GM12878 (cell line): ENCODE measurements around the gene LENG9. TPM values are rescaled to one million over a fixed set of nuclear protein-coding genes. Genes with fewer than 3 reads are reported as not detected.

ENCODE experiments used
- ATAC-seq: fragments of 200-7000 bp; cut with Tn5 transposase; 3 replicates; pipeline ENCODE4 v1.9.1; 2020; ENCODE audit warnings: mild to moderate bottlenecking, moderate library complexity
- BruUV-seq: library from RNA; stranded (reverse); fragments of 400-500 nt; replicated peaks from 2 replicates; lab custom pipeline; 2021; lab: Mats Ljungman, UMichigan
- CTCF ChIA-PET: fragments of 300-600 bp; sonication (Branson Sonifier 250); formaldehyde crosslinking; extraction: SDS; loops from one replicate; lab custom pipeline; 2021; ENCODE audit warnings: inconsistent platforms; lab: Yijun Ruan, JAX
- POLR2A ChIA-PET: fragments of 350-600 bp; formaldehyde crosslinking; extraction: SDS; loops from one replicate; lab custom pipeline; 2021; ENCODE audit warnings: inconsistent platforms; lab: Charles Lee
- RAD21 ChIA-PET: fragments of 300-600 bp; sonication (Branson Sonifier 250); formaldehyde crosslinking; loops from one replicate; lab custom pipeline; 2023; ENCODE audit warnings: antibody characterized with exemption; ENCODE audit not compliant: unreplicated experiment; lab: Charles Lee
- SMC1A ChIA-PET: fragments of 300-600 bp; sonication (Branson Sonifier 250); formaldehyde crosslinking; loops from one replicate; lab custom pipeline; 2023; ENCODE audit not compliant: unreplicated experiment, uncharacterized antibody; lab: Charles Lee
- DNase-seq: peaks from one replicate; pipeline ENCODE4 v3.0.0-alpha.2; 2011; ENCODE audit warnings: low read depth, low spot score
- FAIRE-seq: peaks from 3 replicates; lab custom pipeline; 2011; peaks lifted over from hg19 to GRCh38; lab: Jason Lieb, UNC
- H2AFZ ChIP-seq: 2 replicates; pipeline ENCODE4 v1.6.0; 2011; ENCODE audit warnings: low read depth, low read length, control low read depth; ENCODE audit not compliant: control insufficient read depth
- H3K27ac ChIP-seq: 2 replicates; pipeline ENCODE4 v1.5.1; 2011; ENCODE audit warnings: control low read depth; ENCODE audit not compliant: control insufficient read depth, insufficient read depth
- H3K27me3 ChIP-seq, 2 experiments: replicated peaks in 1 of 2; 2 replicates each; pipeline versions ENCODE4 v1.6.0 to v1.6.1; 2011; ENCODE audit warnings: low read length in 1 of 2; ENCODE audit not compliant: control insufficient read depth in 2 of 2, insufficient read depth in 2 of 2
- H3K36me3 ChIP-seq, 2 experiments: 2 replicates each; pipeline ENCODE4 v1.5.1; 2011; ENCODE audit warnings: low read length in 1 of 2; ENCODE audit not compliant: control insufficient read depth in 2 of 2, insufficient read depth in 2 of 2
- H3K4me1 ChIP-seq: 2 replicates; pipeline ENCODE4 v1.6.1; 2011; ENCODE audit warnings: mild to moderate bottlenecking, low read length, moderate library complexity, mixed read lengths; ENCODE audit not compliant: control insufficient read depth, insufficient read depth
- H3K4me2 ChIP-seq: 2 replicates; pipeline ENCODE4 v1.6.0; 2011; ENCODE audit warnings: control low read depth; ENCODE audit not compliant: control insufficient read depth, insufficient read depth
- H3K4me3 ChIP-seq: fragments of 200-600 bp; sonication (generic); 2 replicates; pipeline ENCODE4 v1.5.1; 2016
- H3K79me2 ChIP-seq: 2 replicates; pipeline ENCODE4 v1.6.0; 2011; ENCODE audit warnings: low read length; ENCODE audit not compliant: control insufficient read depth, insufficient read depth
- H3K9ac ChIP-seq: 2 replicates; pipeline ENCODE4 v1.8.0; 2011; ENCODE audit warnings: low read length, control low read depth, mixed read lengths; ENCODE audit not compliant: control insufficient read depth, insufficient read depth
- H3K9me3 ChIP-seq: replicated peaks from 3 replicates; pipeline ENCODE4 v1.5.1; 2011; ENCODE audit warnings: mild to moderate bottlenecking, low read length; ENCODE audit not compliant: control insufficient read depth, insufficient read depth
- H4K20me1 ChIP-seq: 2 replicates; pipeline ENCODE4 v1.6.0; 2011; ENCODE audit not compliant: control insufficient read depth, insufficient read depth
- ATF3 ChIP-seq: IDR thresholded peaks from 2 replicates; pipeline ENCODE4 v1.6.1; 2011; ENCODE audit warnings: low read depth, mild to moderate bottlenecking, low read length, moderate library complexity, borderline replicate concordance; ENCODE audit errors: extremely low read depth
- CREB1 ChIP-seq: IDR thresholded peaks from 2 replicates; pipeline ENCODE4 v1.6.1; 2012; ENCODE audit warnings: low read depth, mild to moderate bottlenecking, inconsistent platforms
- HDGF ChIP-seq: fragments of 450-650 bp; IDR thresholded peaks from 2 replicates; pipeline ENCODE4 v1.6.1; 2016; ENCODE audit warnings: antibody characterized with exemption
- IKZF1 ChIP-seq: fragments of 450-650 bp; conservative IDR thresholded peaks from 2 replicates; pipeline ENCODE4 v1.6.1; 2017; ENCODE audit warnings: antibody characterized with exemption, mild to moderate bottlenecking
- JUNB ChIP-seq: IDR thresholded peaks from 2 replicates; pipeline ENCODE4 v1.6.1; 2016; ENCODE audit warnings: antibody characterized with exemption, mild to moderate bottlenecking
- MEF2B ChIP-seq: fragments of 450-650 bp; IDR thresholded peaks from 2 replicates; pipeline ENCODE4 v1.6.1; 2018; ENCODE audit warnings: mild to moderate bottlenecking, moderate library complexity; ENCODE audit not compliant: partially characterized antibody, poor library complexity, severe bottlenecking
- MXI1 ChIP-seq: fragments of 150-350 bp; IDR thresholded peaks from 2 replicates; pipeline ENCODE4 v1.6.1; 2011; ENCODE audit warnings: low read depth, mild to moderate bottlenecking, inconsistent platforms, low read length, improper control_type of control experiment
- POU2F2 ChIP-seq: IDR thresholded peaks from 3 replicates; pipeline ENCODE4 v1.6.1; 2011; ENCODE audit warnings: low read depth, mild to moderate bottlenecking, low read length, borderline replicate concordance
- RAD51 ChIP-seq: fragments of 450-650 bp; IDR thresholded peaks from 2 replicates; pipeline ENCODE4 v1.6.1; 2016; ENCODE audit warnings: moderate library complexity, mild to moderate bottlenecking, inconsistent platforms
- RBBP5 ChIP-seq: fragments of 200-600 bp; sonication (generic); conservative IDR thresholded peaks from 2 replicates; pipeline ENCODE4 v1.6.1; 2016
- RELB ChIP-seq: fragments of 450-650 bp; IDR thresholded peaks from 2 replicates; pipeline ENCODE4 v1.6.1; 2017; ENCODE audit warnings: low read depth, mild to moderate bottlenecking, moderate library complexity
- SMARCA5 ChIP-seq: fragments of 450-650 bp; IDR thresholded peaks from 2 replicates; pipeline ENCODE4 v1.6.1; 2017; ENCODE audit warnings: mild to moderate bottlenecking
- SP1 ChIP-seq: IDR thresholded peaks from one replicate; pipeline ENCODE4 v1.6.1; 2011; ENCODE audit warnings: low read depth, low read length
- TBL1XR1 ChIP-seq: IDR thresholded peaks from 2 replicates; pipeline ENCODE4 v1.6.1; 2012; ENCODE audit warnings: low read depth, low read length, improper control_type of control experiment
- TCF3 ChIP-seq: IDR thresholded peaks from 2 replicates; pipeline ENCODE4 v1.6.1; 2012; ENCODE audit warnings: low read depth, mild to moderate bottlenecking, low read length, borderline replicate concordance; ENCODE audit not compliant: insufficient read depth
- USF1 ChIP-seq: IDR thresholded peaks from 2 replicates; pipeline ENCODE4 v1.6.1; 2011; ENCODE audit warnings: borderline replicate concordance, low read depth, mild to moderate bottlenecking, moderate library complexity, mixed read lengths, low read length; ENCODE audit not compliant: insufficient read depth; ENCODE audit errors: extremely low read length
- ZZZ3 ChIP-seq: IDR thresholded peaks from 2 replicates; pipeline ENCODE4 v1.6.1; 2011; ENCODE audit warnings: low read depth; ENCODE audit not compliant: control insufficient read depth, insufficient read length
- WGBS: methylation state at CpG from one replicate; pipeline ENCODE4 v1.1.6; 2016; ENCODE audit warnings: low lambda C conversion rate; ENCODE audit not compliant: insufficient replicate concordance, insufficient coverage; ENCODE audit errors: missing lambda C conversion rate; 5-methylcytosine and 5-hydroxymethylcytosine counted together
- in situ Hi-C: fragments of 300-500 bp; cut with MboI; formaldehyde crosslinking; loops from 9 replicates; pipeline ENCODE4 v1.14.3; 2018; ENCODE audit warnings: mixed read lengths
- intact Hi-C: fragments of 100-400 bp; cut with micrococcal nuclease; formaldehyde crosslinking; loops from one replicate; pipeline ENCODE4 v1.14.2; 2022; ENCODE audit not compliant: unreplicated experiment
- polyA plus RNA-seq, 11 experiments: library from polyadenylated mRNA; depleted of rRNA in 4 of 11; unstranded in 6 of 11; stranded (reverse) in 5 of 11; fragments of >200 nt; fragmentation: Nextera tagmentation in 4 of 11; fragmentation: Illumina TruSeq in 1 of 11; extraction: Ambion mirVana in 4 of 11; extraction: Trizol in 1 of 11; gene quantifications; 1 replicate in 1 of 11; 2 replicates in 10 of 11; pipeline versions ENCODE4 v1.2.1 to v1.2.3, GENCODE V29; 2011 to 2016; ENCODE audit warnings: inconsistent platforms in 2 of 11, missing spikeins in 2 of 11, low read depth in 1 of 11
- total RNA-seq, 4 experiments: library from RNA; depleted of rRNA in 3 of 4; stranded (reverse); fragments of >200 nt in 3 of 4; fragmentation: Illumina TruSeq in 1 of 4; extraction: Trizol in 1 of 4; gene quantifications; 2 replicates each; pipeline versions ENCODE4 v1.2.1 to v1.2.3, GENCODE V29; 2013 to 2021

LENG9 gene
- total and polyA plus RNA-seq, 10 of the 15 experiments (the other 5 are each of a cell fraction or from before 2014, with no cell fraction given) = 0.09 to 2.9 (median 0.76) TPM; not detected in 1

DNA sequence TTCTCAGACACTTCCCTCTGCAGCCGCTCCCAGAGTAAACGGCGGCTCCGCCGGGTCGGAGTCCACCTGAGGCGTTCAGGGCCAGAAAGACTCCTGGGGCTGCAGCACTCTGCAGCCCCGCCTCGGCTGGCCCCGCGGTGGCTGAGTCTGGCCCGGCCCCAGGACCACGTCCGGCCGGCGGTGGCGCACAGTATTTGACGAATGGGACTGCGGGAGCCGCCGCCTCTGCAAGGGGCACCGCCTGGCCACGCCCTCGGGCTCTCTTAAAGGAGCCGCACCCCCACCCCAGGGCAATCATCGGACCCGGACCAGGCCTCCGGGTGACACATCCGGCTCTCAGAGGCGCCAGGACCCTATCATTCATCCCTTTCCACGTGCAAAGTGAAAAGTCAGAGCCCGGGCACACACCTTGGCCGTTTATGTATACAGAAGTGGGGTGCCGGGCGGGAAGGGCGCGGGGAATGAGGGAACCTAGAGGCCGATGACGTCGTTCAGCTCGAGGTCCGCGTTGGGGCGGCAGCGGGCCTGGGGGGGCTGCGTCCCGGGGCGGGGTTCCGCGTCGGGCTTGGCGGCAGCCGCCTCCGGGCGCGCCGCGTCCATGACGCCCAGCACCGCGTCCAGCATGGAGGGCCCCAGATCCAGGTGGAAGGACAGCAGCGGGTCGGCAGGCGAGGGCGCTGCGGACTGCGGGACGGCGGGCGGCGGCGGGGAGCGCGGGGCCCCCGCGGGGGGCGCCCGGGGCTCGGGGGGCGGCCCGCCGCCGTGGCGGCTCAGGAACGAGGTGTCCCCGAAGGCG lies 1.2 kb upstream of the LENG9 start (continued):
- TF ChIP-seq RELB = peak; percentile 93

DNA sequence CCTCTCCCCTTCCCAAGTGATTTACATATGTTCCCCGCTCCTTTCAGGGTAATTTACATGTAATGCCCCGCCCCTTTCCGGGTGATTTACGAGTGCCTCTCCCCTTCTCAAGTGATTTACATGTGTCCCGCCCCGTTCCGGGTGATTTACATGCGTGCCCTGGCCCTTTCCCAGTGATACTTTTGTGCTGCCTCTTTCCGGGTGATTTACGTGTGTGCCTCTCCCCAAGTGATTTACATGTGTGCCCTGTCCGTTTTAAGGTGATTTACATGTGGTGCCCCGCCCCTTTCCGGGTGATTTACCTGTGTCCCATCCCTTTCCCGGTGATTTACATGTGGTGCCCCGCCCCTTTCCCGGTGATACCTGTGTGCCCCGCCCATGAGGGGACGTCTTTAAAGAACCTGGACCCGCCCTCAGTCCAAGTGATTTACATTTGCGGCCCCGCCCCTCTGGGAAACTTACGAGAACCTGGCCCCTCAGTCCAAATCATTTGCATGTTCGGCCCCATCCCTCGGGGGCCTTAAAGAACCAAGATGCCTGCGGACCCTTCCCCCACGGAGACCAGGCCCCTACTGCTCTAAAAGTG lies 559 bp upstream of the LENG9 start:
- intact Hi-C loops = loop anchor here (1.0 kb wide), 1 partner anchor 153 kb away; no protein-coding TSS in a partner anchor
- Histone ChIP-seq H3K4me2 (peak overlapping the region; percentile 95), H2AFZ (peak overlapping the region; percentile 93), H3K9ac (peak overlapping the region; percentile 59), H3K4me3 (peak overlapping the region; percentile 73), H3K4me1 (peaks cover 12% of the 10 kb centered on the region), H3K27ac (peak overlapping the region; percentile 81), H3K9me3 (no peaks in the 10 kb centered on the region), H4K20me1 (no peaks in the 10 kb centered on the region), H3K27me3 (no peaks in the 10 kb centered on the region), H3K36me3 (peaks cover 7 to 20% of the 10 kb centered on the region in 2 experiments; a peak in 3 of 4 replicates), H3K79me2 (peaks cover 14% of the 10 kb centered on the region)
- RAD21 ChIA-PET = interaction anchor here (1.0 to 1.2 kb wide), 4 partner anchors 9 to 74 kb away, joined by 3 to 12 read pairs (median 4); partner anchors contain the start of genes CDC42EP5 and LENG8
- DNase-seq (peak; percentile 96), ATAC-seq (peak; percentile 73), FAIRE-seq (peak; percentile 99)
- POLR2A ChIA-PET = interaction anchor here (0.9 to 1.6 kb wide), 4 partner anchors 16 to 275 kb away, joined by 5 to 16 read pairs (median 5); partner anchors contain the start of genes LENG8 and MBOAT7
- CTCF ChIA-PET = interaction anchor here (1.0 to 1.5 kb wide), 5 partner anchors 13 to 211 kb away, joined by 3 to 5 read pairs (median 4); partner anchors contain the start of gene LENG8
- SMC1A ChIA-PET = interaction anchor here (1.0 kb wide), 2 partner anchors 15 to 73 kb away, joined by 4 to 5 read pairs; partner anchors contain the start of gene LENG8
- no TSS peak for BruUV-seq
- in situ Hi-C loops = loop anchor here (10.0 kb wide), 1 partner anchor 1191 kb away; the partner anchor contains the start of gene U2AF2
- WGBS = 2% methylated on average over 26 of the region's 26 CpGs
- no peak for TF ChIP-seq USF1
- TF ChIP-seq SP1 = peak; percentile 75
- peak; percentile 63 for TF ChIP-seq POU2F2
- TF ChIP-seq RAD51 = no peak
- TF ChIP-seq IKZF1 = no peak
- no peak for TF ChIP-seq ATF3
- TF ChIP-seq TCF3 = no peak
- no peak for TF ChIP-seq MEF2B
- TF ChIP-seq ZZZ3 = no peak
- TF ChIP-seq JUNB = no peak
- 0 out of 2 replicates have a peak, but pooled peaks have one; percentile 90 for TF ChIP-seq SMARCA5
- TF ChIP-seq HDGF = peak; percentile 94
- no peak for TF ChIP-seq TBL1XR1
- no peak for TF ChIP-seq RBBP5
- TF ChIP-seq CREB1 = 0 out of 2 replicates have a peak, but pooled peaks have one; percentile 3
- no peak for TF ChIP-seq MXI1
